HG02884 (cell line): ENCODE results near the gene TUBB4B.
"Not testable (repeated sequence)": the region's sequence is repeated elsewhere in the genome, so short reads cannot be mapped to it uniquely, and the experiment has no call there.

Source experiments
- ATAC-seq: cut with Tn5 transposase; IDR thresholded peaks from one replicate; pipeline ENCODE4 v1.9.1; 2021; ENCODE audit warnings: mild to moderate bottlenecking, moderate library complexity; ENCODE audit not compliant: unreplicated experiment

Gene TUBB4B

DNA sequence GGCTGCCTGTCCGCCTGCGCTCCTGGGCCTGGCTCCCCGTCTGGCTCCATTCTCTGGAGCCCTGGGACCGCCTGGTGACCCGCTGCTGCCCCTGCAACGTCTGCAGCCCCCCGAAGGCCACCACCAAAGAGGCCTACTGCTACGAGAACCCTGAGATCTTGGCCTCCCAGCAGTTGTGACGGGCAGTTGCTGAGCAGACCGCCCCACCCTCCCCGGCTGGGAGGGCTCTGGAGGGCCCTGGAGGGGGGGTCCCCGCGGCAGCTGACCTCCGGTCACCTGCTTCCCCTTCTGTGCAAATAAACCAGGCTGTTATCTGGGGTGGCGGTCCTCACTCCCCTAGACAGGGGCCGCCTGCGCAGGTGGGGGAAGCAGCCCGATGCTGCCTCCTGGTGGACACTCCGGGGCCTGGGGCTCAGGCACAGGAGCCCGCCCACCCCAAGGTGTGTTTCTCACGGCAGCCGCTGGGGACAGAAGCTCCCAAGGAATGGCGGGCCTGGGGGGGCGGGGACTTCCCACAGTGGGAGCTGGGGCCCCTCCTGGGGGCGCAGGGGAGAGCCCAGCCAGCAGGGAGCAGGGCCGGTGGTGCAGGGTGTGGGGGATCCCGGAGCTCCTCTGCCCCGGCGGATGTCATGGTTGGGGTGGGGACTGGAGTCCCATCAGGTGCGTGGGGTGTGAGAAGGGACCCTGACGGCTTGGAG is 4.7 kb upstream of the TUBB4B start:
- ATAC-seq: no peak

DNA sequence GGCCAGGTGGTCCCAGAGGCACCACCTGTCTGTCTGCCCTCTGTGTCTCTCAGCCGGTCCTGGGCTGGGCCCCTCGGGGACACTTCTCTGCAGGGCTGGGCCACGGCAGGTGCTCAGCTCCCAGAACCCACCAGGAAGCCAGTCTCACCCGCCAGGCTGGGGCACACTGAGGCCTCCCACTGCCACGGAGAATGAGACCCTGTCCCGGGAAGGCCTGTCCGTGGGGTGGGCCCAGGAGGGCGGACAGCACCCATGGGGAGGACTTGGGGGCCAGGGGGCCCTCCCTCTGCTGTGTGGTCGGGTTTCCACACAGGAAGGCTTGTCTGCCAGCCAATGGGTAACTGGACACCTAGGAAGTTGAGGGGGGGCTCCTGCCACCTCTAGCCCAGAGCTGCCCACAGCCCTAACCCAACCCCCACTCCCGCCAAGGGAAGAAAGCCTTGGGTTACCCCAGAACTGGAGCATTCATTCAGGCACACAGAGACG is 4.1 kb upstream of the TUBB4B start:
- ATAC-seq: no peak

GRCh38 chr9:137237759-137238726 is 3.0 kb upstream of the TUBB4B start:
- no peak for ATAC-seq

DNA sequence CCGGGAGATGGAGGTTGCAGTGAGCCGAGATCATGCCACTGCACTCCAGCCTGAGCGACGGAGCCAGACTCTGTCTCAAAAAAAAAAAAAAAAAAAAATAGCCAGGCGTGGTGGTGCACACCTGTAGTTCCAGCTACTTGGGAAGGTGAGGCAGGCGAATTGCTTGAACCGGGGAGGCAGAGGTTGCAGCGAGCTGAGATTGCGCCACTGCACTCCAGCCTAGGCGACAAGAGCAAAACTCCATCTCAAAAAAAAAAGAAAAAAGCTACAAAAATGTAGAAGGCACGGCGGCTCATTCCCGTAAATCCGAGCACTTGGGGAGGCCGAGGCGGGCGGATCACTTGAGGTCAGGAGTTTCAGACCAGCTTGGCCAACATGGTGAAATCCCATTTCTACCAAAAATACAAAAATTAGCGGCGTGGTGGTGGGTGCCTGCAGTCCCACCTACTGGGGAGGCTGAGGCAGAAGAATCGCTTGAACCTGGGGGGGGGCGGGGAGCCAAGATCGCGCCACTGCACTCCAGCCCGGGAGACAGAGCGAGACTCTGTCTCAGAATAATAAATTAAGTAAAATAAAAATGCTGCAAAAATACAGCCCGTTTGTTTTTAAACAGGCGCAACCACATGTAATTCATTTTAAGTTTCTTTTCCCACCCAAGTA is 1.4 kb upstream of the TUBB4B start:
- not testable (repeated sequence) for ATAC-seq

GRCh38 chr9:137240318-137240840 is 708 bp upstream of the TUBB4B start:
- ATAC-seq: peak; percentile 21

DNA sequence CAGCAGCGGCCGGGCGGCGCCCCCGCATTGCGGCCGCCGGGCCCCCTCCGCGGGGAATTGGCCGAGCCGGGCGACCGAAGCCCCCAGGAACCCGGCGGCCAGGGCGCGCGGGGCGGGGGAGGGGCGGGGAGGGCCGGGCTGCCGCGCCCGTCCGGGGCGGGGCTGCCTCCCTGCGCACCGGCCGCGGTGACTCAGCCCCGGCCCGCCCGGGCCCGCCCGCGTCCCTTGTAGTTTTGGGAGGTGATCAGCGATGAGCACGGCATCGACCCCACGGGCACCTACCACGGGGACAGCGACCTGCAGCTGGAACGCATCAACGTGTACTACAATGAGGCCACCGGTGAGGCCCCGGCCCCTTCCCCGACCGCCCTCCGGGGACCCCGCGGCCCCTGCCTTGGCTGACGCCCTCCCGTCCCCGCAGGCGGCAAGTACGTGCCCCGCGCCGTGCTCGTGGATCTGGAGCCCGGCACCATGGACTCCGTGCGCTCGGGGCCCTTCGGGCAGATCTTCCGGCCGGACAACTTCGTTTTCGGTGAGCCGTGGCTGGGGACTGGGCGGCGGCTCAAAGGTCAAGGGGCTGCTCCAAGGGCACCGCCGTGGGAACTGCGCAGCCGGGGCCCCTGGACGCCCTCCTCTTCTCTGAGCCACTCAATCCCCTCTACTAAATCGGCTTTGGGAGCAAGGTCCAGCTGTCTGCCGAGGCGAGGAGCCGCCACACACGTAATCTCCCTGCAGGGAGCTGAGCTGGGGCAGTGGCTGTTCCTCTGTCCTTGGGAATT is 592 bp downstream of the TUBB4B start:
- no peak for ATAC-seq

DNA sequence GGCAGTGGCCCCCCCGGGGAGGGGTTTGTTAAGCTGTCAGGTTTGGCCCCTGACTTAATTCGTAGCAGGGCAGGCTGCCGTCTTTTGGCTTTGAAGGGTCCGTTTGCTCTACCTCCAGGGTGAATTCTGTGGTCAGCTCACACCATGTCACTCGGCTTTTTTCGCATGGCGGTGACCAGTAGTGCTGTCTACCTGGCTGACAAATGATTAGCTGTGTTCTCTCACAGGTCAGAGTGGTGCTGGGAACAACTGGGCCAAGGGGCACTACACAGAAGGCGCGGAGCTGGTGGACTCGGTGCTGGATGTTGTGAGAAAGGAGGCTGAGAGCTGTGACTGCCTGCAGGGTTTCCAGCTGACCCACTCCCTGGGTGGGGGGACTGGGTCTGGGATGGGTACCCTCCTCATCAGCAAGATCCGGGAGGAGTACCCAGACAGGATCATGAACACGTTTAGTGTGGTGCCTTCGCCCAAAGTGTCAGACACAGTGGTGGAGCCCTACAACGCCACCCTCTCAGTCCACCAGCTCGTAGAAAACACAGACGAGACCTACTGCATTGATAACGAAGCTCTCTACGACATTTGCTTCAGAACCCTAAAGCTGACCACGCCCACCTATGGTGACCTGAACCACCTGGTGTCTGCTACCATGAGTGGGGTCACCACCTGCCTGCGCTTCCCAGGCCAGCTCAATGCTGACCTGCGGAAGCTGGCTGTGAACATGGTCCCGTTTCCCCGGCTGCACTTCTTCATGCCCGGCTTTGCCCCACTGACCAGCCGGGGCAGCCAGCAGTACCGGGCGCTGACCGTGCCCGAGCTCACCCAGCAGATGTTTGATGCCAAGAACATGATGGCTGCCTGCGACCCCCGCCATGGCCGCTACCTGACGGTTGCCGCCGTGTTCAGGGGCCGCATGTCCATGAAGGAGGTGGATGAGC is 1.4 kb downstream of the TUBB4B start:
- no peak for ATAC-seq

DNA sequence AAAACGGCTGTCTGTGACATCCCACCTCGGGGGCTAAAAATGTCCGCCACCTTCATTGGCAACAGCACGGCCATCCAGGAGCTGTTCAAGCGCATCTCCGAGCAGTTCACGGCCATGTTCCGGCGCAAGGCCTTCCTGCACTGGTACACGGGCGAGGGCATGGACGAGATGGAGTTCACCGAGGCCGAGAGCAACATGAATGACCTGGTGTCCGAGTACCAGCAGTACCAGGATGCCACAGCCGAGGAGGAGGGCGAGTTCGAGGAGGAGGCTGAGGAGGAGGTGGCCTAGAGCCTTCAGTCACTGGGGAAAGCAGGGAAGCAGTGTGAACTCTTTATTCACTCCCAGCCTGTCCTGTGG is 2.2 kb downstream of the TUBB4B start:
- not testable (repeated sequence) for ATAC-seq

GRCh38 chr9:137243626-137244485 is 2.8 kb downstream of the TUBB4B start:
- ATAC-seq: no peak

- no peak for ATAC-seq
These were observed 3.7 kb downstream of the TUBB4B start for GRCh38 chr9:137244486-137245449.

DNA sequence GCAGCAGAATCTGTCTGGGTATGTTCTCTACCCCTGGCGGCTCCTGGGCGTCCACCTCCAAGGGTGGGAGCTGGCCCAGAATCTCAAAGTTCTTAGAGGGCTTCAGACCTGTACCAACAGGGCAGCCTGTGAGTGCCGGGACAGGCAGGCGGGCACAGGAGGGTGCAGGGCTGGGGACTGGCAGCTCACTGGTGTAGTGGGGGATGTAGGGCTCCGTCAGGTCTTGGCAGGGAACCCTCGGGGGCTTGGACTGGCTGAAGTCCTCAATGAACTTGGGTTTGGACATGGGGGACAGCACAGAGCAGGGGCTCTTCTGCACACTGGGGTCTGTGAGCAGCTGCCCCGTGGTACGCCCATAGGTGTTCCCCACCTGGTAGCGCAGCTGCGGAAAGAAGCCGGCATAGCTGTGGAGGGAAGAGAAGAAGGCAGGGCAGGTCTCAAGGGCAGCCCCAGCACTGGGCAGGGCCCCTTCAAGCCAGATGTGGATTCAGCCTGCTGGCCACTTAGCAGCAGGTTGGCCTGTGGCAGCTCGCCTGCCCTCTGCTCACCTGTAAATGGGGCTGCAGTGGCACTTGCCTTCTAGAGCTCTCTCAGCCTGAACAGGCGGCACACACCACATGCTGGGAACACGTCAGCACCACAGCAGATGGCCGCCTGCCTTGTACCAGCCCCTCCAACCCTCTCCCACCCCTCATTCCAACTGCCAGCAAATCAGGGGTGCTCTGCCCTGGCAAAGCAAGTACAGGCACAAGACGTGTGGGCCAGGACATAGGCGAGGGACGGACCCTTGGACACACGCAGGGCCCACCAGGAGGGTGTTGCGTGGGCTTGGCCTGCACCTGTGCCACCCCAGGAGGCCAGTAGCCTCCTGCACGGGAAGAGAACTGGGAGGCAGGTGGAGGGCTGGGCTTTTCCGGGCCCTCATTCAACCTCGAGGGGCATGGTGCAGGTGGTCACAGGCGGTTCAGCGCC is 4.6 kb downstream of the TUBB4B start:
- ATAC-seq: no peak

GRCh38 chr9:137247135-137247915 is 6.2 kb downstream of the TUBB4B start:
- ATAC-seq: no peak

- no peak for ATAC-seq
These were observed 6.8 kb downstream of the TUBB4B start for GRCh38 chr9:137247916-137248175.

DNA sequence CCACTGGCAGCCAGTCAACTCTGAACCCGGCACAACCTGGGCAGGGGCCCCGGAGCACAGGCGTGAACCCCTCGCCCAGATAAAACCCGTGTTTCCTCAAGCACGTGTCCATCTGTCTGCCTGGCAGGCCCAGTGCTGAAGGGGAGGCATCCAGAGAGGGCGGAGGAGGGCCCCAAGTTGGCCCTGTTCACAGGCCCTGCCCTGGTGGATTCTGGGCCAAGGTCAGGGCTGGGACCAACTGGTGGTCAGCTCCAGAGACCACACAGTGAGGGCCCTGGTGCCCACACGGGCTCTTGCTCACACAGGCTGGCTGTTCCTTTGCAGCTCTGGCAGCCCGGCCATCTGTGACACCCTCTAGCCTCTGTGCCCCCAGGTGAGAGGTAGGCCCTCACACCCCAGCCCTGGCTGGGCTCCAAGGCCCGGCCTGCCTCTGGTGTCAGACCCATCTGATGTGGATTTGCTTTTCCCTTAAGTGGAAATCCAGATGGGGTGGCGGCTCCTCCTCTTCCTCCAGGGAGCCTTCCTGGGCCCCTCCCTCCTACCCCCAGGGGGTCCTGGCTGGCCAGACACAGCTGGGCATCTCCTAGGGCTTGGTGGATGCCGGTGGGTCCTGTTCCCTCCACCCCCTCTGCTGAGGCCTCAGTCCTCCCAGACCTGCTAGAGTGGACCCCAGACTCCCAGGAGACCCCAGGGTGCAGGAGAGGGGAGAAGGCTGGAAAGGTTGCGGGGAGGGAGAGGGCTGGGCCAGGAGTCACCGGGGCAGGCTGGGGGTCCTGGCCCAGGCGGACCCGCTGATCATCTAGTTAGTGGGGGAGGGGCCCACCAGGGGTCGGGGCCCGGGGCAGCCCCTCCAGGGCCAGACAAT is 9.5 kb downstream of the TUBB4B start:
- ATAC-seq: no peak

- no peak for ATAC-seq
These were observed 10.0 kb downstream of the TUBB4B start, which contains the start of gene STPG3 for GRCh38 chr9:137251194-137251461. TSS of gene STPG3 (plus strand) at chr9:137251286. CDS start at chr9:137251287, 1 bp downstream.
